ENCODE measurements around the gene PET100. TPM values are rescaled to one million over a fixed set of nuclear protein-coding genes. Genes with fewer than 3 reads are reported as not detected.

PET100 gene
- total and polyA plus RNA-seq, 2 experiments from 2014 or later = 8.6 to 636 TPM

- Mint-ChIP-seq H3K36me3 (ENCODE audit: low read depth) (peaks cover 27% of the 10 kb centered on the region), H3K27ac (no peak overlapping the region), H3K27me3 (ENCODE audit: insufficient read depth, low read depth, poor library complexity) (peaks cover 9% of the 10 kb centered on the region), H3K4me1 (peaks cover 9% of the 10 kb centered on the region), H3K4me3 (no peak overlapping the region), H3K9me3 (no peaks in the 10 kb centered on the region; the same call in 2 of the 3 replicates)
- no peaks in the 10 kb centered on the region for H3K9me2 ChIP-seq (ENCODE audit: insufficient read depth)
- no peak overlapping the region for H3K4me2 ChIP-seq
- DNase-seq (ENCODE audit: low spot score) = no peak
- no peak overlapping the region for H3K27ac ChIP-seq (ENCODE audit: low read depth)
- no peak overlapping the region for H3K4me3 ChIP-seq
- no peaks in the 10 kb centered on the region for H3F3A ChIP-seq (replicated peaks; ENCODE audit: low read depth)
- peaks cover 8% of the 10 kb centered on the region for H4K20me1 ChIP-seq (replicated peaks; ENCODE audit: insufficient read depth)
- no peak for ATAC-seq
- H3K4me1 ChIP-seq (ENCODE audit: insufficient read depth) = peaks cover 6% of the 10 kb centered on the region; the same call in 1 of the 2 replicates
- H3K79me2 ChIP-seq (replicated peaks; ENCODE audit: insufficient read depth) = peaks cover 31% of the 10 kb centered on the region
- no peak overlapping the region for H2AFZ ChIP-seq
- H3K27me3 ChIP-seq (ENCODE audit: insufficient read depth) = no peaks in the 10 kb centered on the region
- no peaks in the 10 kb centered on the region; the same call in 1 of the 2 replicates for H3K36me3 ChIP-seq (ENCODE audit: insufficient read depth)
- TF ChIP-seq, protein P1, sequence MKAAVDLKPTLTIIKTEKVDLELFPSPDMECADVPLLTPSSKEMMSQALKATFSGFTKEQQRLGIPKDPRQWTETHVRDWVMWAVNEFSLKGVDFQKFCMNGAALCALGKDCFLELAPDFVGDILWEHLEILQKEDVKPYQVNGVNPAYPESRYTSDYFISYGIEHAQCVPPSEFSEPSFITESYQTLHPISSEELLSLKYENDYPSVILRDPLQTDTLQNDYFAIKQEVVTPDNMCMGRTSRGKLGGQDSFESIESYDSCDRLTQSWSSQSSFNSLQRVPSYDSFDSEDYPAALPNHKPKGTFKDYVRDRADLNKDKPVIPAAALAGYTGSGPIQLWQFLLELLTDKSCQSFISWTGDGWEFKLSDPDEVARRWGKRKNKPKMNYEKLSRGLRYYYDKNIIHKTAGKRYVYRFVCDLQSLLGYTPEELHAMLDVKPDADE (IDR thresholded peaks at IDR 0.05) = no peak
- TF ChIP-seq ZNF114 (CRISPR knock-in tag; IDR thresholded peaks at IDR 0.05) = no peak
- TF ChIP-seq JUNB (IDR thresholded peaks at IDR 0.05; ENCODE audit: unreplicated experiment) = no peak
- TF ChIP-seq CREB1 (CRISPR knock-in tag; IDR thresholded peaks at IDR 0.05; ENCODE audit: low read depth) = no peak
- TF ChIP-seq EZH2phosphoT487 (IDR thresholded peaks at IDR 0.05; ENCODE audit: unreplicated experiment) = no peak
- TF ChIP-seq, protein P2, sequence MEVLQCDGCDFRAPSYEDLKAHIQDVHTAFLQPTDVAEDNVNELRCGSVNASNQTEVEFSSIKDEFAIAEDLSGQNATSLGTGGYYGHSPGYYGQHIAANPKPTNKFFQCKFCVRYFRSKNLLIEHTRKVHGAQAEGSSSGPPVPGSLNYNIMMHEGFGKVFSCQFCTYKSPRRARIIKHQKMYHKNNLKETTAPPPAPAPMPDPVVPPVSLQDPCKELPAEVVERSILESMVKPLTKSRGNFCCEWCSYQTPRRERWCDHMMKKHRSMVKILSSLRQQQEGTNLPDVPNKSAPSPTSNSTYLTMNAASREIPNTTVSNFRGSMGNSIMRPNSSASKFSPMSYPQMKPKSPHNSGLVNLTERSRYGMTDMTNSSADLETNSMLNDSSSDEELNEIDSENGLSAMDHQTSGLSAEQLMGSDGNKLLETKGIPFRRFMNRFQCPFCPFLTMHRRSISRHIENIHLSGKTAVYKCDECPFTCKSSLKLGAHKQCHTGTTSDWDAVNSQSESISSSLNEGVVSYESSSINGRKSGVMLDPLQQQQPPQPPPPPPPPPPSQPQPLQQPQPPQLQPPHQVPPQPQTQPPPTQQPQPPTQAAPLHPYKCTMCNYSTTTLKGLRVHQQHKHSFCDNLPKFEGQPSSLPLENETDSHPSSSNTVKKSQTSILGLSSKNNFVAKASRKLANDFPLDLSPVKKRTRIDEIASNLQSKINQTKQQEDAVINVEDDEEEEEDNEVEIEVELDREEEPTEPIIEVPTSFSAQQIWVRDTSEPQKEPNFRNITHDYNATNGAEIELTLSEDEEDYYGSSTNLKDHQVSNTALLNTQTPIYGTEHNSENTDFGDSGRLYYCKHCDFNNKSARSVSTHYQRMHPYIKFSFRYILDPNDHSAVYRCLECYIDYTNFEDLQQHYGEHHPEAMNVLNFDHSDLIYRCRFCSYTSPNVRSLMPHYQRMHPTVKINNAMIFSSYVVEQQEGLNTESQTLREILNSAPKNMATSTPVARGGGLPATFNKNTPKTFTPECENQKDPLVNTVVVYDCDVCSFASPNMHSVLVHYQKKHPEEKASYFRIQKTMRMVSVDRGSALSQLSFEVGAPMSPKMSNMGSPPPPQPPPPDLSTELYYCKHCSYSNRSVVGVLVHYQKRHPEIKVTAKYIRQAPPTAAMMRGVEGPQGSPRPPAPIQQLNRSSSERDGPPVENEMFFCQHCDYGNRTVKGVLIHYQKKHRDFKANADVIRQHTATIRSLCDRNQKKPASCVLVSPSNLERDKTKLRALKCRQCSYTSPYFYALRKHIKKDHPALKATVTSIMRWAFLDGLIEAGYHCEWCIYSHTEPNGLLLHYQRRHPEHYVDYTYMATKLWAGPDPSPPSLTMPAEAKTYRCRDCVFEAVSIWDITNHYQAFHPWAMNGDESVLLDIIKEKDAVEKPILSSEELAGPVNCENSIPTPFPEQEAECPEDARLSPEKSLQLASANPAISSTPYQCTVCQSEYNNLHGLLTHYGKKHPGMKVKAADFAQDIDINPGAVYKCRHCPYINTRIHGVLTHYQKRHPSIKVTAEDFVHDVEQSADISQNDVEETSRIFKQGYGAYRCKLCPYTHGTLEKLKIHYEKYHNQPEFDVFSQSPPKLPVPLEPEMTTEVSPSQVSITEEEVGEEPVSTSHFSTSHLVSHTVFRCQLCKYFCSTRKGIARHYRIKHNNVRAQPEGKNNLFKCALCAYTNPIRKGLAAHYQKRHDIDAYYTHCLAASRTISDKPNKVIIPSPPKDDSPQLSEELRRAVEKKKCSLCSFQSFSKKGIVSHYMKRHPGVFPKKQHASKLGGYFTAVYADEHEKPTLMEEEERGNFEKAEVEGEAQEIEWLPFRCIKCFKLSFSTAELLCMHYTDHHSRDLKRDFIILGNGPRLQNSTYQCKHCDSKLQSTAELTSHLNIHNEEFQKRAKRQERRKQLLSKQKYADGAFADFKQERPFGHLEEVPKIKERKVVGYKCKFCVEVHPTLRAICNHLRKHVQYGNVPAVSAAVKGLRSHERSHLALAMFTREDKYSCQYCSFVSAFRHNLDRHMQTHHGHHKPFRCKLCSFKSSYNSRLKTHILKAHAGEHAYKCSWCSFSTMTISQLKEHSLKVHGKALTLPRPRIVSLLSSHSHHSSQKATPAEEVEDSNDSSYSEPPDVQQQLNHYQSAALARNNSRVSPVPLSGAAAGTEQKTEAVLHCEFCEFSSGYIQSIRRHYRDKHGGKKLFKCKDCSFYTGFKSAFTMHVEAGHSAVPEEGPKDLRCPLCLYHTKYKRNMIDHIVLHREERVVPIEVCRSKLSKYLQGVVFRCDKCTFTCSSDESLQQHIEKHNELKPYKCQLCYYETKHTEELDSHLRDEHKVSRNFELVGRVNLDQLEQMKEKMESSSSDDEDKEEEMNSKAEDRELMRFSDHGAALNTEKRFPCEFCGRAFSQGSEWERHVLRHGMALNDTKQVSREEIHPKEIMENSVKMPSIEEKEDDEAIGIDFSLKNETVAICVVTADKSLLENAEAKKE (CRISPR knock-in tag; IDR thresholded peaks at IDR 0.05) = no peak
- TF ChIP-seq, protein P3, sequence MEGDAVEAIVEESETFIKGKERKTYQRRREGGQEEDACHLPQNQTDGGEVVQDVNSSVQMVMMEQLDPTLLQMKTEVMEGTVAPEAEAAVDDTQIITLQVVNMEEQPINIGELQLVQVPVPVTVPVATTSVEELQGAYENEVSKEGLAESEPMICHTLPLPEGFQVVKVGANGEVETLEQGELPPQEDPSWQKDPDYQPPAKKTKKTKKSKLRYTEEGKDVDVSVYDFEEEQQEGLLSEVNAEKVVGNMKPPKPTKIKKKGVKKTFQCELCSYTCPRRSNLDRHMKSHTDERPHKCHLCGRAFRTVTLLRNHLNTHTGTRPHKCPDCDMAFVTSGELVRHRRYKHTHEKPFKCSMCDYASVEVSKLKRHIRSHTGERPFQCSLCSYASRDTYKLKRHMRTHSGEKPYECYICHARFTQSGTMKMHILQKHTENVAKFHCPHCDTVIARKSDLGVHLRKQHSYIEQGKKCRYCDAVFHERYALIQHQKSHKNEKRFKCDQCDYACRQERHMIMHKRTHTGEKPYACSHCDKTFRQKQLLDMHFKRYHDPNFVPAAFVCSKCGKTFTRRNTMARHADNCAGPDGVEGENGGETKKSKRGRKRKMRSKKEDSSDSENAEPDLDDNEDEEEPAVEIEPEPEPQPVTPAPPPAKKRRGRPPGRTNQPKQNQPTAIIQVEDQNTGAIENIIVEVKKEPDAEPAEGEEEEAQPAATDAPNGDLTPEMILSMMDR (conservative IDR thresholded peaks at IDR 0.05; ENCODE audit: low read depth in 2 of 2) = no peak
- no peak for TF ChIP-seq NANOG (IDR thresholded peaks at IDR 0.05; ENCODE audit: borderline replicate concordance)
- no peak for TF ChIP-seq ZNF331 (CRISPR knock-in tag; IDR thresholded peaks at IDR 0.05; ENCODE audit: low read depth)
- TF ChIP-seq EZH2 (IDR thresholded peaks at IDR 0.05; ENCODE audit: low read depth, unreplicated experiment) = no peak
- TF ChIP-seq STAT1 (IDR thresholded peaks at IDR 0.05; ENCODE audit: unreplicated experiment) = no peak
- TF ChIP-seq POLR2AphosphoS5 (IDR thresholded peaks at IDR 0.05; ENCODE audit: low read depth) = no peak
- no peak for TF ChIP-seq REST (IDR thresholded peaks at IDR 0.05; ENCODE audit: unreplicated experiment)
Measured at GRCh38 chr19:7624810-7625209, 4.8 kb upstream of the PET100 start.
